ENCODE measurements around the gene USP30.
"Not testable (repeated sequence)": the region's sequence is repeated elsewhere in the genome, so short reads cannot be mapped to it uniquely, and the experiment has no call there.

The USP30 gene

DNA sequence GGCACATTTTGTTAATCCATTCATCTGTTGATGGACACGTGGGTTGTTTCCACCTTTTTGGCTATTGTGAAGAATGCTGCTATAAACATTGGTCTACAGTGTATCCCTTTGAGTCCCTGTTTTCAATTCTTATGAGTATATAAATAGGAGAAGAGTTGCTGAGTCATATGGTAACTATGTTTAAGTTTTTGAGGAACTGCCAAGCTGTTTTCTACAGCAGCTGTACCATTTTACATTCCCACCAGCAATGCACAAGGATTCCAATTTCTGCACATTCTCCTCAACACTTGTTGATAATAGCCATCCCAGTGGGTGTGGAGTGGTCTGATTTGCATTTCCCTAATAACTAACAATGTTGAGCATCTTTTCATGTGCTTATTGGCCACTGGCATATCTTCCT is 24.6 kb upstream of the USP30 start:
- TF ChIP-seq, protein P1, sequence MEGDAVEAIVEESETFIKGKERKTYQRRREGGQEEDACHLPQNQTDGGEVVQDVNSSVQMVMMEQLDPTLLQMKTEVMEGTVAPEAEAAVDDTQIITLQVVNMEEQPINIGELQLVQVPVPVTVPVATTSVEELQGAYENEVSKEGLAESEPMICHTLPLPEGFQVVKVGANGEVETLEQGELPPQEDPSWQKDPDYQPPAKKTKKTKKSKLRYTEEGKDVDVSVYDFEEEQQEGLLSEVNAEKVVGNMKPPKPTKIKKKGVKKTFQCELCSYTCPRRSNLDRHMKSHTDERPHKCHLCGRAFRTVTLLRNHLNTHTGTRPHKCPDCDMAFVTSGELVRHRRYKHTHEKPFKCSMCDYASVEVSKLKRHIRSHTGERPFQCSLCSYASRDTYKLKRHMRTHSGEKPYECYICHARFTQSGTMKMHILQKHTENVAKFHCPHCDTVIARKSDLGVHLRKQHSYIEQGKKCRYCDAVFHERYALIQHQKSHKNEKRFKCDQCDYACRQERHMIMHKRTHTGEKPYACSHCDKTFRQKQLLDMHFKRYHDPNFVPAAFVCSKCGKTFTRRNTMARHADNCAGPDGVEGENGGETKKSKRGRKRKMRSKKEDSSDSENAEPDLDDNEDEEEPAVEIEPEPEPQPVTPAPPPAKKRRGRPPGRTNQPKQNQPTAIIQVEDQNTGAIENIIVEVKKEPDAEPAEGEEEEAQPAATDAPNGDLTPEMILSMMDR (IDR thresholded peaks at IDR 0.05), result no peak
- Histone ChIP-seq H3K4me1 (ENCODE audit: control insufficient read depth in 1 of 2, insufficient read depth in 1 of 2, low read depth in 1 of 2, low read length in 1 of 2) (no peaks in the 10 kb centered on the region), H3K4me3 (ENCODE audit: low read depth in 1 of 2, low read length in 1 of 2) (no peak overlapping the region), H3K27ac (no peak overlapping the region), H3K9me3 (no peaks in the 10 kb centered on the region), H3K27me3 (peaks cover 27% of the 10 kb centered on the region), H3K36me3 (no peaks in the 10 kb centered on the region)

GRCh38 chr12:109028624-109029023 is 23.8 kb upstream of the USP30 start:
- not testable (repeated sequence) for H3K4me1 ChIP-seq (ENCODE audit: control insufficient read depth in 1 of 2, insufficient read depth in 1 of 2, low read depth in 1 of 2, low read length in 1 of 2); H3K27ac ChIP-seq; H3K9me3 ChIP-seq; H3K4me3 ChIP-seq (ENCODE audit: low read depth in 1 of 2, low read length in 1 of 2); H3K36me3 ChIP-seq
- H3K27me3 ChIP-seq, result peaks cover 33% of the 10 kb centered on the region

- H3K9me3 ChIP-seq, result no peaks in the 10 kb centered on the region
- TF ChIP-seq, protein P1 (IDR thresholded peaks at IDR 0.05), result no peak
- H3K27me3 ChIP-seq, result peaks cover 37% of the 10 kb centered on the region
- no peaks in the 10 kb centered on the region for H3K36me3 ChIP-seq
- H3K4me3 ChIP-seq (ENCODE audit: low read depth in 1 of 2, low read length in 1 of 2), result no peak overlapping the region
- H3K27ac ChIP-seq, result no peak overlapping the region
- H3K4me1 ChIP-seq (ENCODE audit: control insufficient read depth in 1 of 2, insufficient read depth in 1 of 2, low read depth in 1 of 2, low read length in 1 of 2), result no peaks in the 10 kb centered on the region
Measured at GRCh38 chr12:109029411-109029810, 23.0 kb upstream of the USP30 start.

GRCh38 chr12:109033239-109034196 is 18.9 kb upstream of the USP30 start:
- Histone ChIP-seq H3K36me3 (no peaks in the 10 kb centered on the region), H3K27ac (no peak overlapping the region), H3K4me1 (ENCODE audit: control insufficient read depth in 1 of 2, insufficient read depth in 1 of 2, low read depth in 1 of 2, low read length in 1 of 2) (no peaks in the 10 kb centered on the region), H3K9me3 (no peaks in the 10 kb centered on the region), H3K4me3 (ENCODE audit: low read depth in 1 of 2, low read length in 1 of 2) (no peak overlapping the region), H3K27me3 (peaks cover 37% of the 10 kb centered on the region)
- TF ChIP-seq, protein P1 (IDR thresholded peaks at IDR 0.05), result no peak

DNA sequence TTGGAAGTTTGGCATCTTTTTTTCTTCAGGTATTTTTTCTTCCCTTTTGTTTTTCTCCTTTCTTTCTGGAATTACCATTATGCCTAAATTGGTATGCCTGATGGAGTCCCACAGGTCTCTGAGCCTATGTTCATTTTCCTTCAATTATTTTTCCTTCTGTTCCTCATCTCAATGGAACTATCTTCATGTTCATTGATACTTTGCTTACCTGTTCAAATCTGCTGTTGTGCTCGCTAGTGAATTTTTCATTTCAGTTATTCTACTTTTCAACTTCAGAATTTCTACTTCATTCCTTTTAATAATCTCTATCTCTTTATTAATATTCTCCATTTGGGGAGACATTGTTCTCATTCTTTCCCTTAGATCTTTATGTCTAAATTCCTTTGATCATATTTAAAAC is 15.4 kb upstream of the USP30 start:
- Histone ChIP-seq H3K27me3 (peaks cover 12% of the 10 kb centered on the region), H3K4me3 (ENCODE audit: low read depth in 1 of 2, low read length in 1 of 2) (no peak overlapping the region), H3K36me3 (no peaks in the 10 kb centered on the region), H3K9me3 (no peaks in the 10 kb centered on the region), H3K4me1 (ENCODE audit: control insufficient read depth in 1 of 2, insufficient read depth in 1 of 2, low read depth in 1 of 2, low read length in 1 of 2) (no peaks in the 10 kb centered on the region), H3K27ac (no peak overlapping the region)
- TF ChIP-seq, protein P1 (IDR thresholded peaks at IDR 0.05), result no peak

DNA sequence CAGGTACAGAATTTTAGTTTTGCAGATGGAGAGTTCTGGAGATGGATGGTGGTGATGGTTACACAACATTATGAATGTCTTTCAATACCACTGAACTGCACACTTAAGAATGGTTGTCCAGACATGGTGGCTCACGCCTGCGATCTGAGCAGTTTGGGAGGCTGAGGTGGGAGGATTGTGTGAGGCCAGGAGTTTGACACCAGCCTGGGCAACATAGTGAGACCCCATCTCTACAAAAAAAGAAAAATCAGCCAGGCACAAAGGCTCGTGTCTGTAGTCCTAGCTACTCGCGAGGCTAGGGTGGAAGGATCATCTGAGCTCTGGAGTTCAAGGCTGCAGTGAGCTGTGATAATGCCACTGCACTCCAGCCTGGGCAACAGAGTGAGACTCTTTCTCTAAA is 8.1 kb upstream of the USP30 start:
- Histone ChIP-seq H3K27me3 (no peaks in the 10 kb centered on the region), H3K36me3 (no peaks in the 10 kb centered on the region), H3K4me1 (ENCODE audit: control insufficient read depth in 1 of 2, insufficient read depth in 1 of 2, low read depth in 1 of 2, low read length in 1 of 2) (no peaks in the 10 kb centered on the region), H3K9me3 (no peaks in the 10 kb centered on the region), H3K27ac (no peak overlapping the region), H3K4me3 (ENCODE audit: low read depth in 1 of 2, low read length in 1 of 2) (no peak overlapping the region)
- TF ChIP-seq, protein P1 (IDR thresholded peaks at IDR 0.05), result no peak

All from neutrophil (primary cell).